Parathyroid adenoma (tissue), 2 donors: ENCODE results near the gene RBMS1.

Experiments
- H2AFZ ChIP-seq: fragments of 300-600 bp; sonication (generic); one replicate; pipeline ENCODE4 v1.7.0; 2017; ENCODE audit warnings: antibody characterized with exemption, mild to moderate bottlenecking
- H3K27ac ChIP-seq: fragments of 300-600 bp; sonication (generic); one replicate; pipeline ENCODE4 v1.7.0; 2017
- H3K27me3 ChIP-seq: fragments of 300-600 bp; sonication (generic); one replicate; pipeline ENCODE4 v1.7.0; 2017; ENCODE audit warnings: low read length; ENCODE audit not compliant: control insufficient read depth, insufficient read depth
- H3K36me3 ChIP-seq: fragments of 300-600 bp; sonication (generic); one replicate; pipeline ENCODE4 v1.7.0; 2017; ENCODE audit warnings: low read length; ENCODE audit not compliant: control insufficient read depth, insufficient read depth
- H3K4me1 ChIP-seq: fragments of 300-600 bp; sonication (generic); one replicate; pipeline ENCODE4 v1.7.0; 2017; ENCODE audit warnings: control low read depth
- H3K4me2 ChIP-seq: fragments of 300-600 bp; sonication (generic); one replicate; pipeline ENCODE4 v1.7.0; 2017; ENCODE audit warnings: low read length
- H3K4me3 ChIP-seq: fragments of 300-600 bp; sonication (generic); one replicate; pipeline ENCODE4 v1.7.0; 2017; ENCODE audit warnings: low read depth, low read length
- H3K79me2 ChIP-seq: fragments of 300-600 bp; sonication (generic); one replicate; pipeline ENCODE4 v1.7.0; 2017; ENCODE audit warnings: control low read depth
- H3K9ac ChIP-seq: fragments of 300-600 bp; sonication (generic); one replicate; pipeline ENCODE4 v1.7.0; 2017; ENCODE audit warnings: mild to moderate bottlenecking
- H3K9me3 ChIP-seq: fragments of 300-600 bp; sonication (generic); one replicate; pipeline ENCODE4 v1.7.0; 2017; ENCODE audit warnings: low read length; ENCODE audit not compliant: control insufficient read depth
- CTCF ChIP-seq: fragments of 300-600 bp; sonication (generic); IDR thresholded peaks from one replicate; pipeline ENCODE4 v1.7.0; 2017; ENCODE audit warnings: antibody characterized with exemption, mild to moderate bottlenecking
- donor health status: primary hyperparathyroidism.

RBMS1 gene

GRCh38 chr2:160473468-160474318 lies 19.9 kb downstream of the RBMS1 start:
- Histone ChIP-seq H3K36me3 (no peaks in the 10 kb centered on the region), H3K27ac (peak overlapping the region; percentile 26), H3K9me3 (no peaks in the 10 kb centered on the region), H3K79me2 (peaks cover 52% of the 10 kb centered on the region), H3K4me1 (peaks cover 42% of the 10 kb centered on the region), H3K4me3 (no peak overlapping the region), H2AFZ (no peak overlapping the region), H3K27me3 (no peaks in the 10 kb centered on the region), H3K9ac (no peak overlapping the region), H3K4me2 (peak overlapping the region; percentile 44)
- no peak for TF ChIP-seq CTCF

DNA sequence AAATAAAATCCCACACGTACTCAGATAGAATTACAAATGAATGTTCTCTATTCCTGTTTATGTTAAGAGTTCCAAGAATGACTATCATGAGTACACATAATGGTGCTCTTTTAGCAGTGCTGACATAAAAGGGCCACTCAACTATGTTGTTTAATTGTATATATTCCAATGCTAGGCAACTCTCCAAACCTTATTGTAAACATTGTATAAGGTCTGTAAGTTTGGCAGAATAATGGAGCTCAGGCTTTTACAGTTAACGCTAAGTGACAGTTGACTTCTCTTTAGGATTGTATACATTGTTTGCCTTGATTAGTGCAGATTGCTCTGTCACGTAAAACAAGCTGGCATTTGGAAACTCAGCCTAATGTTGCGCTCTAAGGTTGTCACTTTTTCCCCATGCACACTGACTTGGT lies 20.8 kb downstream of the RBMS1 start:
- H3K36me3 ChIP-seq, result no peaks in the 10 kb centered on the region
- no peak overlapping the region for H3K4me3 ChIP-seq
- no peak overlapping the region for H2AFZ ChIP-seq
- no peak overlapping the region for H3K9ac ChIP-seq
- no peak for TF ChIP-seq CTCF
- peak overlapping the region; percentile 29 for H3K27ac ChIP-seq
- peak overlapping the region; percentile 44 for H3K4me2 ChIP-seq
- H3K9me3 ChIP-seq, result no peaks in the 10 kb centered on the region
- peaks cover 50% of the 10 kb centered on the region for H3K79me2 ChIP-seq
- H3K27me3 ChIP-seq, result no peaks in the 10 kb centered on the region
- peaks cover 44% of the 10 kb centered on the region for H3K4me1 ChIP-seq

DNA sequence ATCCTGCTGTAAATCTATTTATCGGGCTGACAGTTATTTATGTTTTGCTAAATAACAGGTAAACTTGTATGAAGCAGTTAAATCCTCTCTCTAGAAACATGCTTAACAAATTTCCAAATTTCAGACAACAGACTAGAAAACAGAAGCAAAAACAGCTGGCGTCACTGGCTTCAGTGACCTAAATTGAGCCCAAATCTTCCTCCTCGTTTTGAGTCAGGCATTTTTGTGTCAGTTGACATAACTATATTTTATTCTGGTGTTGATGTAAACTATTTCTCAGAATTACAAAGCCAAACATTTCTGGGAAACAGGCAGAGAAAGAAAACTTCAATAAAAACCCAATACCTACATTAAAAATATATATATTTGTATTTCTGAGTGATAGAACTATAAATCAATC lies 21.7 kb downstream of the RBMS1 start:
- Histone ChIP-seq H3K79me2 (peaks cover 48% of the 10 kb centered on the region), H3K9me3 (no peaks in the 10 kb centered on the region), H3K4me1 (peaks cover 53% of the 10 kb centered on the region), H3K9ac (no peak overlapping the region), H3K4me3 (no peak overlapping the region), H3K4me2 (no peak overlapping the region), H2AFZ (no peak overlapping the region), H3K27me3 (no peaks in the 10 kb centered on the region), H3K27ac (peak overlapping the region; percentile 17), H3K36me3 (no peaks in the 10 kb centered on the region)
- TF ChIP-seq CTCF, result no peak

DNA sequence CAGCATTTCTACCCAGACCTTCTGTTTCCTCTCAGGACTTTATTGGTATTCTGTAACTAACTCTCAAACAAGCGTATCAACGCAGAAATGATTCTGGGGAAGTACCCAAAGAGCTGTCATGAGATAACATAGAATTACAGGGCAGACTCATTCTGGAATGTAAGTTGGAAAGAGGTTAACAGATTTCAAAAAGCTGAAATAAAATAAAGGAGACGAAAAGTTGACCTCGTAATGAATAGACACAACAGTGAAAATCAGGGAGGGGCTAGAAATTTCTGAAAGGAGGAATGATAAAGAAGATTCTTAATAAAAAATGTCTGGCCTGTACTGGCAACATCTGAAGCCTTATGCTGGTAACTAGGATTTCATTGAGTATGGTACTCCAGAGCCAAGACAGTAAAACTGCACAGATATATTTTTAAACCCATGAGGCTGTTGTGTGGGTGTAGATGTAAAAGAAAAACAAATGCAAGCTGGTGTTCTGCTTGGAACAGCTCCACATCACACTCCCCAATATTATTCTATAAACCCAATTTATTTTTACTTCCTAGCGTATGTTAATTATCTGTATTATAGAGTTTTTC lies 23.9 kb downstream of the RBMS1 start:
- Histone ChIP-seq H3K79me2 (peaks cover 40% of the 10 kb centered on the region), H3K9ac (no peak overlapping the region), H3K4me1 (peaks cover 54% of the 10 kb centered on the region), H3K27me3 (no peaks in the 10 kb centered on the region), H3K4me3 (no peak overlapping the region), H2AFZ (no peak overlapping the region), H3K27ac (peak overlapping the region; percentile 90), H3K4me2 (no peak overlapping the region), H3K9me3 (no peaks in the 10 kb centered on the region), H3K36me3 (no peaks in the 10 kb centered on the region)
- no peak for TF ChIP-seq CTCF
